ENCODE data around the gene NHERF2.
"Not testable (repeated sequence)": the region's sequence is repeated elsewhere in the genome, so short reads cannot be mapped to it uniquely, and the experiment has no call there.

NHERF2 gene

GRCh38 chr16:2007081-2007836, 19.4 kb upstream of the NHERF2 start:
- no peak for DNase-seq

GRCh38 chr16:2008009-2008526, 18.6 kb upstream of the NHERF2 start:
- DNase-seq = no peak

DNA sequence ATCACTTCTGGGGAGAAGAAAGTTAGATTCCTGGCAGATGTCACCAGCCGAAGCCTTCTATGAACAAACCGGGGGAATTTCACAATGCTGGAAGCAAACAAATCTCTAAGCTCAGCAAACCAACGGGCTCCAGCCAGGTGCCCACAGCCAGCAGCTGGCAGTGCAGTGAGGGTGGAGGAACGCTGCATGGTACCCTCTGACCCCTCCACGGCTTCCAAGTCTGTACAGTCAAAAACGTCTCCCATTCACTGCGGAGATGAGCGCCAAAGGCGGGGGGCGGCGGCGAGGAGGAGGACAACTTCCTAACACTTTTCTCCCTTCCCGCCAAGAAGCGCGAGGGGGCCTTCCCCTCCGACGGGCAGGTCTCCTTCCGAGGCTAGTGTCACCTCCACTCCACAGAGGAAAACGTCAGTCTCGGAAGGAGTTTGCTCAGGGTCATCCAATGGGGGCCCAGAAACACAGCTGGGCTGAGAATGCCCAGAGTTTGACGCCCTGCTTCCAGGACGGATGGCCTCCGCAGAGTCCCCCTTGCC, 18.0 kb upstream of the NHERF2 start:
- DNase-seq = no peak

DNA sequence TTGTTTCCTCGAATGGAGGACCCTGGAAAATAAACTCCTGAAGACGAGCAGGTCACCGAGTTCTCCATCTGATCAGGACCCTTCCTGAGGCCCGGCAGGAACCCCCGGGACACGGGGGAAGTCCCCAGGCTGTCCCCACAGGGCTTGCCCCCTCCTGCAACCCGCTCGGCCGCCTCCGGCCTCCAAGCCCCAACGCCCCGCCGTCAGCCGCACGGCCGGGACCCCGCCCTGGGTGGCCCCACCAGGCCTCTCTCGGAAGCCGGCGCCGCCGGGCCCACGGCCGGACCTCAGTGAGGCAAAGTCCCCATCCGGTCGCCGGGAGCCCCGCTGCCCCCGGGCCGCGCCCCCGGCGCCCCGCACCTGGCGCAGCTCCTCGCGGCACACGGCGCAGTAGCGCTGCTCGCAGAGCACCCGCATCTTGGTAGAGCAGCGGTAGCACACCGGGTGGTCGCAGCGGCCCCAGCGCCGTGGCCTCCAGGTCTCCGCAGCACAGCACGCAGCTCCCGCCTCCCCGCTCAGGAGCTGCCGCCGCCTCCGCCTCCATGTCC, 17.5 kb upstream of the NHERF2 start:
- DNase-seq = no peak

DNA sequence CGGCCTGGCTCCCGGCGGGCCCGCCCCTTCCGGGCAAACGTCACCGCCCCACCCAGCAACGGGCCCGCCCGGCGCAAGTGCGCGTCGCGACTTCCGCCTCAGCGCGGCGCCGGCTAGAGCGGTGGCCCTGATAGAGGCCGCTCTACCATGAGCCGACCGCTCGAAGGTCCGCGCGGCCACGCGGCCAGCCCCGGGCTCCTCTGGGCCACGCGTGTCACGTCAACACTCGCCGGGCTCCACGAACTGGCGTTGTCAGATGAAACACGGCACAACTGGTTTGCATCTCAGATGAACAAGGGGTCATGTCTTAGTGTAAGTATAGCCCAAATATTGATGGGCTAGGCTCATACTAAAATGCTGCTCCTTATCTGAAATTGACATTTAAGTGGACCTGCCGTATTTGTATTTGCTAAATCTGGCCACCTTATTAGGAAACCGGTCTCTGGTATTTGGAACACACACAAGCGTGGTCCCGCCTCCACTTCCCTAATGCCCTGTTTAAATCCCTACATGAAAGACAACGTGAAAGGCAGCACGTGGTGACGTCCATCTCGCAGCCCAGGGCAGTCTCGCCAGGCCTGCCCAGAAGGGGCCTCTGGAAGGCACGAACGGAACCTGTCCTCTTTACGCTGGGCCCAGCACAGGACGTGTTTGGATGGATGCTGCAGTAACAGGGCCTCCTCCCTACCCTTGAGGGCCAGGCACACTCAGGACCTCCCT, 16.8 kb upstream of the NHERF2 start, which contains the start of gene ZNF598:
Gene ZNF598, minus strand, starts transcription at position 31 of the 720 bp plus-strand sequence.
- peak; percentile 60 to 89 for DNase-seq

GRCh38 chr16:2011726-2012125, 15.0 kb upstream of the NHERF2 start:
- not testable (repeated sequence) for DNase-seq

GRCh38 chr16:2013527-2013926, 13.2 kb upstream of the NHERF2 start:
- no peak for DNase-seq

DNA sequence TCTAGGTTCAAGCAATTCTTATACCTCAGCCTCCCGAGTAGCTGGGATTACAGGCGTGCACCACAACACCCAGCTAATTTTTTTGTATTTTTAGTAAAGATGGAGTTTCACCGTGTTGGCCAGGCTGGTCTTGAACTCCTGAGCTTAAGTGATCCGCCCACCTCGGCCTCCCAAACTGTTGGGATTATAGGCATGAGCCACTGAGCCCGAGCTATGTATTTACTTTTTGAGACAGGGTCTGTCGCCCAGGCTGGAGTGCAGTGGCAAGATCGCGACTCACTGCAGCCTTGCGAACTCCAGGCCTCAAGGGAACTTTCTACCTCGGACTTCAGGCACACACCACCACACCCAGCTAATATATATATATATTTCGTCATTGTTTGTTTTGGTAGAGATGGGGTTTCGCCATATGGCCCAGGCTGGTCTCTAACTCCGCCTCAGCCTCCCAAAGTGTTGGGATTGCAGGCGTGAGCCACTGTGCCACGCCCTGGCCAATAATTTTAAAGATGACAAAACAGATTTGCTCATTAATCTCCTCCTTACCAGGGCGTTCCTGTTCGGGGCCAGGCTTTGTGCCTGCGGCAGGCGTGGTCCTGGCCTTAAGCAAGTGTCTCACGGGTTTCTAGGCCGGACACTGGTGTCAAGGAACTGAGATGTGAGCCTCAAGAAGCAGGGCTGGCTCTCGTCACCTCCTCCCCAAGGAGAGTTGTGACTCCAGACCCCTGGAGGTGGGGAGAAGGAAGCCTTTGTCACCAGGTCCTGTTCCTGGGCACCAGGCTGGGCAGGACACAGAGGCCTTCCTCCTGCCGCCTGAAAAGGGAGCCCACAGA, 11.4 kb upstream of the NHERF2 start:
- no peak for DNase-seq

DNA sequence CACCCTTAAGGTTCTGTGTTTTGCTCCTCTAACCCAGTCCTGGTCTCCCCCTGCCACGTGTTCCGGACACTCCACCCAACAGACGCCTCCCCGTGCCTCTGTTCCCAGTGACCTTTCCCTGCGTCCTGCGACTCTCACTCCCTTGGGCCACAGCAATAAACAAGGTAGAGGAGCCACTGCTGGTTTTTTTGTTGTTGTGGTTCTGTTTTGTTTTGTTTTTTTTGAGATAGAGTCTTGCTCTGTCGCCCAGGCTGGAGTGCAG, 10.8 kb upstream of the NHERF2 start:
- no peak for DNase-seq

DNA sequence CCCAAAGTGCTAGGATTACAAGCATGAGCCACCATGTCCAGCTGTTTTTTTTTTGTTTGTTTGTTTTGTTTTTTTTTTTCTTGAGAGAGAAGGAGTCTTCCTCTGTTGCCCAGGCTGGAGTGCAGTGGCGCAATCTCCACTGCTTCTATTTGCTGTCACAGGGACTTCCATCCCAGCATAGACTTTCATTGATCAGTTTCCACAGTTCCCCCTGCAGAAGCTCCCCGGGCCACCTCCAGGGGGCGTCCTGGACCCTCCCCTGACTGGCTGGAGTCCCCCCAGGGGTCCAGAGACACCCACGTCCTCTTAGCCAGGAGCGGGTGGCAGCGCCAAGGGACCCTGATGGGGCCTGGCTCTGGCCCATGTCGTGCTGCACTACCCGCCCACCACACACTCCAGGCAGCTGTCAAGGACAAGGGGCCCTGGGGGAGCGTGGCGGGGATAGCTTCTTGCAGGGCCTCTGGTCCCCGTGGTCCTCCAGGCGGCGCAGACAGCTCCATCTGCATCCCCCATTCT, 10.2 kb upstream of the NHERF2 start:
- no peak for DNase-seq

DNA sequence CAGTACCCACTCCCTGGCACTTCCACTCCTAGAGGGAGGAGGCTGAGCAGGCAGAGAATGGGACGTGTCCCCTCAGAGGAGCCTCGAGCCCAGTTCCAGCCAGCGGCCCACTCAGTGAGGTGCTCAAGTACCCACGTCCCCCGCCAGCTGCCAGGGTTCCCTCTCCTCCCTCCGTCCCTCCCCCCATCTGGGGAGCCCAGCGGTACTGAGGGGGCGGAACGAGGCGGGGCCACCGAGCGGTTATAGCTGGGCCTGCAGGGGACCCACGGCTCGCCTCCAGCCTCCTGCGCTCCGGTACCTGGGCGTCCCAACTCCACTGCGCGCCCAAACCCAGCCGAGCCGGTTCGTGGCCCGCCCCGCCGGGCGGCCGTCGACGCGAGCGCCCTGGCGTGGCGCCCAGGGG, 7.2 kb upstream of the NHERF2 start, which contains the start of gene NPW:
Gene NPW, plus strand, starts transcription at position 268 of the 403 bp plus-strand sequence.
- DNase-seq = no peak

GRCh38 chr16:2019921-2020831, 6.5 kb upstream of the NHERF2 start:
- DNase-seq = no peak

- peak in 1 of 2 experiments; percentile 68 for DNase-seq
Observed at GRCh38 chr16:2022723-2023091, 4.0 kb upstream of the NHERF2 start.

- peak; percentile 32 to 92 for DNase-seq
Observed at GRCh38 chr16:2023092-2024031, 3.3 kb upstream of the NHERF2 start.

GRCh38 chr16:2024032-2024420, 2.7 kb upstream of the NHERF2 start:
- DNase-seq = no peak

DNA sequence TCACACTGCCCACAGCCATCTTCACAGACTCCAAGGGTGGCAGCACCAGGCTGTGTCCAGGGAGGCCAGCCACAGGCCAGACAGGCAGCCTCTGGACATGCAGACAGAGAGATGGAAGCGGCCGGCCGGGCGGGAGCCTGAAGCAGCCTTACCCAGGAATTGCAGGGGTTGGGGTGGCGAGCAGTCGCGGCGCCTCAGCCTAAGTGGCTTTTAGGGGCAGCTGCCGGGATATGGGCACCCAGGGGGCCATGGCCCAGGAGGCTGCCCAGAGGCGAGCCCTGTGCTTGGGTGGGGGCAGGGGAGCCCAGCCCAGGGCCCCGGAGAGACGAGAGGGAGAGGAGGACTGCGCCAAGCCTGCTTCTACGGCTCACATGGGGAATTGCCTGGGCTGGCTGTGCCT, 1.5 kb upstream of the NHERF2 start:
- DNase-seq = no peak

DNA sequence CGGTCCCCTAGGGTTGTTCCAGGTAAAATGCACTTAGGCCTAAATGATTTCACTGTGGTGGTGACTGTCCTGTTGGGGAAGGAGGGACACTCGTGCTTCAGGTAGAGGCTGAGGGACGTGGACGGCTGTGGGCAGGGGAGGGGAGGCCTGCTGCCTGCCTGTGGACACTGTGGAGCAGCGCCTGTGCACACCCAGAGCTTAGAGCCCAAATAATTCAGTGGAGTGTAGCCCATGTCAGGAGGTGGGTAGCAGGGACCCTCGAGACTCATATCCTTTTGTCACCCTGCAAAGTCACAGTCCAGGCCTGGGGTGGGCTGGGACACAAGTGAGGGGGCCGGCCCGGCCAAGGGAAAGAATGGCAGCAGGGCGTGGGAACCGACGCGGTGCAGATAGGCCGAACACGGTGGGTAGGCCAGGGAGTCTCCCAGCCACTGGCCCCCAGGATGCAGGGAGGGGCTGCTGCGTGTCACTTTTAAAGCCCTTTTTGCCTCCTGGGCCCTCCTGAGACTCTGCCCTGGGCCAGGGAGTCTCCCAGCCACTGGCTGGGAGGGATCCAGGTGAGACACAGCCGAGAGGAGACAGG, 733 bp upstream of the NHERF2 start:
- no peak for DNase-seq

DNA sequence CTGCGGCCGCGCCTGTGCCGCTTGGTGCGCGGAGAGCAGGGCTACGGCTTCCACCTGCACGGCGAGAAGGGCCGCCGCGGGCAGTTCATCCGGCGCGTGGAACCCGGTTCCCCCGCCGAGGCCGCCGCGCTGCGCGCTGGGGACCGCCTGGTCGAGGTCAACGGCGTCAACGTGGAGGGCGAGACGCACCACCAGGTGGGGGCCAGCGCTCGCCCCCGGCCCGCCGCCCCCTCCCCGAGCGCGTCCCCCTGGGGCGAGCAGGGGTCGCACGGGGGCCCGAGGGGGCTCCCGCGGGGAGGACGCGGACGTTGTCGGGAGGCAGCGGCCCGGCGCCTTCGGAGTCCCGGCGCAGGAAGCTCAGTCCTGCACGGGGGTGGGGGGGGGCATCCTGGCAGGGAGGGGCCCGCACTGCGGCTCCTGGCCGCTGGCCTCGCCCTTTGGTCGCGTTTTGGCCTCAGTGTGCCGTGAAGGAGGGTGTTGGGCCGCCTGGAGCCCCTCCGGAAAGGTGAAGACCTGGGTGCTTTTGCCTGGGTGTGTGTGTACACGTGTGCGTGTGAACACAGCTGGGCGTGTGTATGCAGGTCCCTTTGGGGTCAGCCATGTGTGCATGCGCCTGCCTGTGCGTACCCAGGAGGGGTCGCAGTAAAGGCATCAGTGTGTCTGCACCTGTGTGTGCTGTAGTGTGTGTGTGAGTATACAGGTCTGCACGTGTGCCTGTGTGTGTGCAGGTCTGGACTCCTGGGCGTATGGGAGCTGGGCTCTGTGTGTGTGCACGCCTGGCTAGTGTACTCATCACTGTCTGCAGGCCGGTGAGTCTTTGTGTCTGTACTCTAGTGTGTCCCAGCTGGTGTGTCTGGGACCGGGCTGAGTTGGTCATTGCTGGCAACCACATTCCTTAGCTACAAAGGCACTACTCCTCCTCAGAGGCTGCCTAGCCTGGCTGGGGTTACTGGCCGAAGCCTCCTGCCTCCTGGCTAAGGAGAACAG, 615 bp downstream of the NHERF2 start:
- no peak for DNase-seq

- no peak for DNase-seq
Observed at GRCh38 chr16:2028146-2028545, 1.4 kb downstream of the NHERF2 start.

Data from NCI-H446 (cell line).